PC-3 (cell line): ENCODE data around the gene MPND.

Source experiments
- CTCF ChIP-seq: fragments of 300-600 bp; sonication (generic); conservative IDR thresholded peaks from 2 replicates; pipeline ENCODE4 v1.5.1; 2017; ENCODE audit warnings: antibody characterized with exemption, low read depth, mild to moderate bottlenecking, low read length
- EZH2 ChIP-seq: fragments of 300-600 bp; sonication (generic); IDR thresholded peaks from one replicate; pipeline ENCODE4 v1.6.1; 2017; ENCODE audit warnings: antibody characterized with exemption, mild to moderate bottlenecking, low read length; ENCODE audit not compliant: unreplicated experiment
- EZH2phosphoT487 ChIP-seq: fragments of 300-600 bp; sonication (generic); IDR thresholded peaks from 2 replicates; pipeline ENCODE4 v1.6.1; 2018; ENCODE audit warnings: mild to moderate bottlenecking, antibody characterized with exemption, low read length, borderline replicate concordance

DNA sequence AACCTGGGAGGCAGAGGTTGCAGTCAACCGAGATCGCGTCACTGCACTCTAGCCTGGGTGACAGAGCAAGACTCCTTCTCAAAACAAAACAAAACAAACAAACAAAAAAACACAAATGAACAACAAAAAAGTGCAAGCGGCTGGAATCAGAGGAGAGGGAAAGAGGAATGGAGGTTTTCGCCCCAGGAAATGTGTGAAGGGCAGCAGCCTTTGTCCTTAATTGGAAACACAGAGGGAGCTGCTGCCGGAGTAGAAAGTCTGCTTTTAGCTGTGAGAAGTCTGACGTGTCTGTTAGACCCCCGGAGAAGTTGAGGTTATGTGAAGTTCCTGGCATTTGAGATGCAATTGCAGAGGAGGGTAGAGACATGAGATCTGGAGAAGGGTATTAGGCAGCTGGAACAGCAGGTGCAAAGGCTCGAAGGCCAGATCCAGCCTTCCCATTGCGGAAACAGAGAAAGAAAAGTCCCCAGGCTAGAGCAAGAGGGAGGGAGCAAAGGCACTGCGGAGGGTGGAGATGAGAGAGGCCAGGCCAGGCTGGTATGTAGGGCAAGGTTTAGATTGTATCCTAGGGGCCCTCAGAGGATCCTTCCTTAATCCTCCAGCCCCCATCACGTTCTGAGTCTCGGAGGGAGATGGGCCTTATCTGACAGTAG, 41.6 kb upstream of the MPND start:
- TF ChIP-seq EZH2 (no peak), CTCF (no peak), EZH2phosphoT487 (no peak)
